HG03460 (cell line): ENCODE data around the gene ARHGEF4.

Experiments used
- ATAC-seq: cut with Tn5 transposase; IDR thresholded peaks from one replicate; pipeline ENCODE4 v1.9.1; 2021; ENCODE audit not compliant: unreplicated experiment

ARHGEF4 gene

GRCh38 chr2:130819608-130820278 lies 17.0 kb upstream of the ARHGEF4 start:
- ATAC-seq = no peak

- no peak for ATAC-seq
Observed at GRCh38 chr2:130820279-130820861, 16.3 kb upstream of the ARHGEF4 start.

- no peak for ATAC-seq
Observed at GRCh38 chr2:130821867-130822266, 14.8 kb upstream of the ARHGEF4 start.

- no peak for ATAC-seq
Observed at GRCh38 chr2:130822766-130823165, 13.9 kb upstream of the ARHGEF4 start.

GRCh38 chr2:130823171-130823885 lies 13.4 kb upstream of the ARHGEF4 start:
- ATAC-seq = no peak

- ATAC-seq = peak; percentile 31
Observed at GRCh38 chr2:130823886-130824491, 12.7 kb upstream of the ARHGEF4 start.

- ATAC-seq = peak; percentile 84
Observed at GRCh38 chr2:130824492-130825061, 12.1 kb upstream of the ARHGEF4 start.

GRCh38 chr2:130825231-130825965 lies 11.3 kb upstream of the ARHGEF4 start:
- ATAC-seq = no peak

GRCh38 chr2:130825966-130826253 lies 10.8 kb upstream of the ARHGEF4 start:
- no peak for ATAC-seq

- ATAC-seq = no peak
Observed at GRCh38 chr2:130826419-130826818, 10.3 kb upstream of the ARHGEF4 start.

GRCh38 chr2:130826821-130827501 lies 9.8 kb upstream of the ARHGEF4 start:
- ATAC-seq = no peak

GRCh38 chr2:130827502-130828251 lies 9.0 kb upstream of the ARHGEF4 start:
- ATAC-seq = no peak

GRCh38 chr2:130828461-130828860 lies 8.3 kb upstream of the ARHGEF4 start:
- ATAC-seq = no peak

GRCh38 chr2:130829015-130829414 lies 7.7 kb upstream of the ARHGEF4 start:
- no peak for ATAC-seq

GRCh38 chr2:130830538-130830937 lies 6.2 kb upstream of the ARHGEF4 start:
- ATAC-seq = no peak

- no peak for ATAC-seq
Observed at GRCh38 chr2:130831356-130831755, 5.4 kb upstream of the ARHGEF4 start.

- no peak for ATAC-seq
Observed at GRCh38 chr2:130832296-130832940, 4.3 kb upstream of the ARHGEF4 start.

- no peak for ATAC-seq
Observed at GRCh38 chr2:130834091-130834930, 2.4 kb upstream of the ARHGEF4 start.
